ENCODE data around the gene HS2ST1.

Gene HS2ST1

GRCh38 chr1:87093286-87093685, 178.9 kb downstream of the HS2ST1 start:
- no peak for DNase-seq (ENCODE audit: low read depth)
- H3K4me3 ChIP-seq (ENCODE audit: low read depth, low read length): no peak overlapping the region

- H3K4me3 ChIP-seq (ENCODE audit: low read depth, low read length): no peak overlapping the region
- no peak for DNase-seq (ENCODE audit: low read depth)
Measured at GRCh38 chr1:87094238-87094637, 179.8 kb downstream of the HS2ST1 start.

GRCh38 chr1:87100271-87100670, 185.8 kb downstream of the HS2ST1 start:
- no peak overlapping the region for H3K4me3 ChIP-seq (ENCODE audit: low read depth, low read length)
- DNase-seq (ENCODE audit: low read depth): no peak

GRCh38 chr1:87103074-87103473, 188.6 kb downstream of the HS2ST1 start:
- H3K4me3 ChIP-seq (ENCODE audit: low read depth, low read length): no peak overlapping the region
- DNase-seq (ENCODE audit: low read depth): no peak

- H3K4me3 ChIP-seq (ENCODE audit: low read depth, low read length): no peak overlapping the region
- no peak for DNase-seq (ENCODE audit: low read depth)
Measured at GRCh38 chr1:87104140-87104539, 189.7 kb downstream of the HS2ST1 start.

GRCh38 chr1:87104945-87105344, 190.5 kb downstream of the HS2ST1 start:
- DNase-seq (ENCODE audit: low read depth): no peak
- H3K4me3 ChIP-seq (ENCODE audit: low read depth, low read length): no peak overlapping the region

- no peak for DNase-seq (ENCODE audit: low read depth)
- no peak overlapping the region for H3K4me3 ChIP-seq (ENCODE audit: low read depth, low read length)
Measured at GRCh38 chr1:87106144-87106543, 191.7 kb downstream of the HS2ST1 start.

GRCh38 chr1:87106867-87107266, 192.4 kb downstream of the HS2ST1 start:
- no peak overlapping the region for H3K4me3 ChIP-seq (ENCODE audit: low read depth, low read length)
- DNase-seq (ENCODE audit: low read depth): no peak

- no peak for DNase-seq (ENCODE audit: low read depth)
- no peak overlapping the region for H3K4me3 ChIP-seq (ENCODE audit: low read depth, low read length)
Measured at GRCh38 chr1:87108228-87108627, 193.8 kb downstream of the HS2ST1 start.

GRCh38 chr1:87108814-87109411, 194.5 kb downstream of the HS2ST1 start:
- H3K4me3 ChIP-seq (ENCODE audit: low read depth, low read length): no peak overlapping the region
- DNase-seq (ENCODE audit: low read depth): no peak

GRCh38 chr1:87111659-87112371, 197.4 kb downstream of the HS2ST1 start:
- DNase-seq (ENCODE audit: low read depth): no peak

GRCh38 chr1:87113313-87113712, 198.9 kb downstream of the HS2ST1 start:
- no peak overlapping the region for H3K4me3 ChIP-seq (ENCODE audit: low read depth, low read length)
- peak; percentile 66 for DNase-seq (ENCODE audit: low read depth)

More at GRCh38 chr1:87111659-87112371, 197.4 kb downstream of the HS2ST1 start:
- no peak overlapping the region for H3K4me3 ChIP-seq (ENCODE audit: low read depth, low read length)

GRCh38 chr1:87115317-87115890, 201.0 kb downstream of the HS2ST1 start:
- peak; percentile 55 for DNase-seq (ENCODE audit: low read depth)
- H3K4me3 ChIP-seq (ENCODE audit: low read depth, low read length): no peak overlapping the region

GRCh38 chr1:87115891-87116290, 201.5 kb downstream of the HS2ST1 start:
- DNase-seq (ENCODE audit: low read depth): no peak
- no peak overlapping the region for H3K4me3 ChIP-seq (ENCODE audit: low read depth, low read length)

- no peak for DNase-seq (ENCODE audit: low read depth)
- H3K4me3 ChIP-seq (ENCODE audit: low read depth, low read length): no peak overlapping the region
Measured at GRCh38 chr1:87117761-87118368, 203.4 kb downstream of the HS2ST1 start.

- no peak for DNase-seq (ENCODE audit: low read depth)
- H3K4me3 ChIP-seq (ENCODE audit: low read depth, low read length): no peak overlapping the region
Measured at GRCh38 chr1:87119541-87120140, 205.2 kb downstream of the HS2ST1 start.

GRCh38 chr1:87120779-87121178, 206.3 kb downstream of the HS2ST1 start:
- H3K4me3 ChIP-seq (ENCODE audit: low read depth, low read length): no peak overlapping the region
- no peak for DNase-seq (ENCODE audit: low read depth)

GRCh38 chr1:87121711-87122163, 207.3 kb downstream of the HS2ST1 start:
- H3K4me3 ChIP-seq (ENCODE audit: low read depth, low read length): no peak overlapping the region
- no peak for DNase-seq (ENCODE audit: low read depth)

GRCh38 chr1:87122243-87122642, 207.8 kb downstream of the HS2ST1 start:
- DNase-seq (ENCODE audit: low read depth): no peak
- H3K4me3 ChIP-seq (ENCODE audit: low read depth, low read length): no peak overlapping the region

- DNase-seq (ENCODE audit: low read depth): no peak
- H3K4me3 ChIP-seq (ENCODE audit: low read depth, low read length): no peak overlapping the region
Measured at GRCh38 chr1:87123610-87124009, 209.2 kb downstream of the HS2ST1 start.

Measured in skeletal muscle cell (primary cell).